ENCODE results near the gene ZBTB46. TPM values are rescaled to one million over a fixed set of nuclear protein-coding genes. Genes with fewer than 3 reads are reported as not detected.

The ZBTB46 gene
- total RNA-seq, 2 donors from 2014 or later: 0.21 to 0.72 TPM

GRCh38 chr20:63791497-63792156 is 39.4 kb downstream of the ZBTB46 start:
- Mint-ChIP-seq H3K27me3 (peaks cover 15% of the 10 kb centered on the region), H3K4me3 (no peak overlapping the region), H3K36me3 (ENCODE audit: low read depth) (no peaks in the 10 kb centered on the region), H3K27ac (no peak overlapping the region), H3K4me1 (no peaks in the 10 kb centered on the region)
- ATAC-seq: no peak
- DNase-seq: no peak
- no peaks in the 10 kb centered on the region for H3K9me3 ChIP-seq (ENCODE audit: control insufficient read depth, low read length, poor library complexity, severe bottlenecking)

GRCh38 chr20:63790572-63791168 is 40.4 kb downstream of the ZBTB46 start:
- DNase-seq: no peak

DNA sequence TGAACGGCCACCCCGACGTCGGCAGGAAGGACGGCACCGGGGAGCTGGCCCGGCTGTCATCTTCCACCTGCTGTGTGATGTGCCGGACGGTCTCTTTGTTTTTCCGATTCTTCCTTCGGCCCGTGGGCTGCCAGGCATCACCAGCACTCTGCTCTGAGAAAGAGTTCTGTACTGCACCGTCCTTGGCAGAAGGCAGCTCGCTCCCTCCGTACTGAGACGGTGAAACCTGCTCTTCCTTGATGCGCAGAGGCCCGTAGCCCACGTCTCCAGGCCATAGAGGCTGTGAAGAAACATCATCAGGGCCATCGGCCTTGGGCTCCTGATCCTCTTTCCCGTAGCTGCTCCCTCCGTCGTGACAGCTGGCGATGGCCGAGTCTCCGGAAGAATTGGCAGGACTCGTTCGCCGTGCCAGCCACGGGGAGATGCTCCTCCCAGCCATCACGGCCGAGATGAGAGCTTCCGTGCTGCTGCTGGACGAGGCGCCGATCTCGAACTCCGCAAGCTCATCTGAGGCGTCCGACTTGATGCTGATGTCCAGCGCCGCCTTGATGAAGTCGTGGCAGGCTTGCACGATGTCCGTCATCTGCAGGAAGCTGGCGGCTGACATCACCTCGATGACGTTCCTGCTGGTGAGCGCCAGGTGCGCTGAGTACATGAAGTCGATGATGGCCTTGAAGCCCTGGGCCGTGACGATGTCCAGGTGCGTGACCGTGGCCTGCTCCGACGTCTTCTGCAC is 41.1 kb downstream of the ZBTB46 start:
- peaks cover 11% of the 10 kb centered on the region for H3K27me3 Mint-ChIP-seq
- H3K9me3 ChIP-seq (ENCODE audit: control insufficient read depth, low read length, poor library complexity, severe bottlenecking): no peaks in the 10 kb centered on the region
- DNase-seq (no peak), ATAC-seq (no peak)
- H3K36me3 Mint-ChIP-seq (ENCODE audit: low read depth): no peaks in the 10 kb centered on the region
- H3K4me1 Mint-ChIP-seq: no peaks in the 10 kb centered on the region
- no peak overlapping the region for H3K4me3 Mint-ChIP-seq
- no peak overlapping the region for H3K27ac Mint-ChIP-seq

More at GRCh38 chr20:63790572-63791168, 40.4 kb downstream of the ZBTB46 start:
- Mint-ChIP-seq H3K27ac (no peak overlapping the region), H3K36me3 (ENCODE audit: low read depth) (no peaks in the 10 kb centered on the region), H3K27me3 (peaks cover 15% of the 10 kb centered on the region), H3K4me3 (no peak overlapping the region), H3K4me1 (no peaks in the 10 kb centered on the region)
- no peak for ATAC-seq
- H3K9me3 ChIP-seq (ENCODE audit: control insufficient read depth, low read length, poor library complexity, severe bottlenecking): no peaks in the 10 kb centered on the region

DNA sequence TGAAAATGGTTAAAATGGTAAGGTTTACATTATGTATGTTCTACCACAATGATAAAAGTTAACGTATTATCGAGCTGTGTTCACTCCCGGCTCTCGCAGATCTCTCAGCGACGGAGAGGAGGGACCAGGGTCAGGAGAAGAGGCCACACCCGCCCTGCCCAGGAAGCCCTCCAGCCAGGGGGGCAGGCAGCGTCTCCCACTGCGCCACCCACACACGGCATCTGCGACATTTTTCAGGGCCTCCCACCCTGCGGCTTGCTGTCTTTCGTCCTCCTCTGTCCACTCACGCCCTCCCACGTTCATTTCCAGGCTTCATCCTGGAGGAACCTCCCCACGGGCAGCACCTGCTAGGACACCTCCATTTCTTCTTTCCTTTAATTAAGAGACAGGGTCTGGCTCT is 43.3 kb downstream of the ZBTB46 start:
- no peak for ATAC-seq
- no peak overlapping the region for H3K27ac Mint-ChIP-seq

DNA sequence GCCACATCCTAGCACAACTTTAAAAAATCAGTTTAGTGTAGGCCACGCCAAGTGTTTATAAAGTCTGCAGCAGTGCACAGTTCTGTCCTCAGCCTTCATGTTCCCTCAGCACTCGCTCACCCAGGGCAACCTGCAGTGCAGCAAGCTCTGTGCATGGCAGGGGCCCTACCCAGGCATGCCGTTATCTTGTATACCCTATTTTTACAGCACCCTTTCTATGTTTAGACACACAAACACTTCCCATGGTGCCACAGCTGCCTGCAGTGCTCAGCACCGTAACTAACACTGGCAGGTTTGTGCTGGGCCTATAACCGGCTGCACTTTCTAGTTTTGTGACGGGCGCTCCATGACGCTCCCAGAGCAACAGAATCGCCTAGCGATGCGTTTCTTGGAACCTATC is 43.8 kb downstream of the ZBTB46 start:
- H3K27ac Mint-ChIP-seq: no peak overlapping the region
- no peak overlapping the region for H3K4me3 Mint-ChIP-seq
- no peak for DNase-seq
- peaks cover 10% of the 10 kb centered on the region for H3K27me3 Mint-ChIP-seq
- ATAC-seq: no peak
- H3K4me1 Mint-ChIP-seq: peaks cover 4% of the 10 kb centered on the region
- H3K36me3 Mint-ChIP-seq (ENCODE audit: low read depth): no peaks in the 10 kb centered on the region
- H3K9me3 ChIP-seq (ENCODE audit: control insufficient read depth, low read length, poor library complexity, severe bottlenecking): no peaks in the 10 kb centered on the region

More for the DNA sequence above, 43.3 kb downstream of the ZBTB46 start:
- Mint-ChIP-seq H3K4me3 (no peak overlapping the region), H3K36me3 (ENCODE audit: low read depth) (no peaks in the 10 kb centered on the region), H3K27me3 (peaks cover 10% of the 10 kb centered on the region), H3K4me1 (no peaks in the 10 kb centered on the region)
- no peak for DNase-seq
- H3K9me3 ChIP-seq (ENCODE audit: control insufficient read depth, low read length, poor library complexity, severe bottlenecking): no peaks in the 10 kb centered on the region

DNA sequence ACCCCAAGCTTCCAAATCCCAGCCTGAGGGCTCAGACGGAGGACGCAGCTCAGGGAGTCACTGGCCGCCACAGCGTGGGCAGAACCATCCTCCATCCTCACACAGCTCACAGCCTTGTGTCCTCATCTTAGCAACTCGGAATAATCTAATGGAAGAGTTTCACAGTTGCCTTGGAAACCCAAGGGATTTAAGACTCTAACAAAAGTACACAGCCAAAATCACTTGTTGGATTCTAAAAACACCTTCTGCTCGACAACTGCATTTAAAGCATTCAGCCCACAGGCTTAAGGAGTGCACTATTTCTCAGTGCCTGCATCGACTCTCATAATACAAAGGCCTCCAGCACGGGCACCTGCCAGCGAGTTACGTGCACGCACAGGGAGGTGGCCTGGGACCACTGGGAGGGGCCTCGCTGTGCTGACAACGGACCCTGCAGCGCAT is 45.4 kb downstream of the ZBTB46 start:
- Mint-ChIP-seq H3K27me3 (peaks cover 10% of the 10 kb centered on the region), H3K27ac (no peak overlapping the region), H3K4me1 (peaks cover 12% of the 10 kb centered on the region), H3K4me3 (no peak overlapping the region), H3K36me3 (ENCODE audit: low read depth) (no peaks in the 10 kb centered on the region)
- ATAC-seq (no peak), DNase-seq (no peak)
- no peaks in the 10 kb centered on the region for H3K9me3 ChIP-seq (ENCODE audit: control insufficient read depth, low read length, poor library complexity, severe bottlenecking)

DNA sequence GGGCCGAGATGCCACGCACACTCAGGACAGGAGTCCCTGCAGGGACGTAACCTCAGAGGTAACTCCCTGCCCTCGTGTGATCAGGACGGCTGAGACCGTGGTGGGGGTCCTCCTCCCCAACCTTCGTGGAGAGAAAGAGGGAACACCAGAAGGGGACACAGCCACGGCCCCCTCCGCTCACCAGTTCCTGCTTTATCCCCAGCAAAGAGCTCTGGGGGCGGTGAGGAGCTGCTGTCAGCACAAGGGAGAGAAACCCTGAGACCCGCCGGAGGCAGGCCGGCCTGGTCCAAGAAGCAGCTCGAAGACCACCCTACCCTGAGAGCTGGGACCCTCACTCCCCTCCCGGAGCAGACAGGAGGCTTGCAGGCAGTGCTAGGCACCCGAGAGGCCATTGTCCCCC is 47.1 kb downstream of the ZBTB46 start:
- DNase-seq (no peak), ATAC-seq (no peak)
- no peaks in the 10 kb centered on the region for H3K36me3 Mint-ChIP-seq (ENCODE audit: low read depth)
- H3K9me3 ChIP-seq (ENCODE audit: control insufficient read depth, low read length, poor library complexity, severe bottlenecking): no peaks in the 10 kb centered on the region
- H3K27ac Mint-ChIP-seq: no peak overlapping the region
- peaks cover 4% of the 10 kb centered on the region for H3K27me3 Mint-ChIP-seq
- no peak overlapping the region for H3K4me3 Mint-ChIP-seq
- peaks cover 12% of the 10 kb centered on the region for H3K4me1 Mint-ChIP-seq

DNA sequence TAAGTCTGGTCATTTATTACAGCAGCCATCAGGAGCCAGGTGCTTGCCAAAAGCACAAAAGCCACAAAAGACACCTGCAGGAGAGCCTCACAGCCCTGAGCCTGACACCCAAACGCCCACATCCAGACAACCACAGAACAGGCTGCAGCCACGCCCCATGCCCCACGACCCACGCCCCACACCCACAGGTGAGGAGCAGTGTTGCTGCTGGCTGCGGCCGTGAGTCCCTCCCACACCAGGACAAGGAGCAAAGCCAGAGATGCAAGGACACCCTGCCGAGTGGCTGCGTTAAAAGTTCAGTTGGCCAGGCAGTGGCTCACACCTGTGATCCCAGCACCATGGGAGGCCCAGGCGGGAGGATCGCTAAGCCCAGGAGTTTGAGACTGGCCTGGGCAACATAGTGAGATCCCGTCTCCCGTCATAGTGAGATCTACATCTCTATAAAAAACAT is 48.5 kb downstream of the ZBTB46 start:
- peak; percentile 32 for ATAC-seq
- H3K36me3 Mint-ChIP-seq (ENCODE audit: low read depth): no peaks in the 10 kb centered on the region
- no peaks in the 10 kb centered on the region for H3K9me3 ChIP-seq (ENCODE audit: control insufficient read depth, low read length, poor library complexity, severe bottlenecking)
- peak overlapping the region; percentile 47 for H3K4me3 Mint-ChIP-seq
- H3K4me1 Mint-ChIP-seq: peaks cover 12% of the 10 kb centered on the region
- peak overlapping the region; percentile 81 for H3K27ac Mint-ChIP-seq
- DNase-seq: peak in 1 of 3 donors; percentile 15
- no peaks in the 10 kb centered on the region for H3K27me3 Mint-ChIP-seq

GRCh38 chr20:63782051-63782471 is 49.0 kb downstream of the ZBTB46 start:
- H3K9me3 ChIP-seq (ENCODE audit: control insufficient read depth, low read length, poor library complexity, severe bottlenecking): no peaks in the 10 kb centered on the region
- DNase-seq: peak; percentile 54 to 68 (median 59)
- H3K36me3 Mint-ChIP-seq (ENCODE audit: low read depth): no peaks in the 10 kb centered on the region
- H3K27me3 Mint-ChIP-seq: no peaks in the 10 kb centered on the region
- H3K4me3 Mint-ChIP-seq: peak overlapping the region; percentile 79
- peak; percentile 94 for ATAC-seq
- peak overlapping the region; percentile 81 for H3K27ac Mint-ChIP-seq
- peaks cover 12% of the 10 kb centered on the region for H3K4me1 Mint-ChIP-seq

GRCh38 chr20:63781181-63781580 is 49.9 kb downstream of the ZBTB46 start:
- H3K4me3 Mint-ChIP-seq: no peak overlapping the region
- no peak overlapping the region for H3K27ac Mint-ChIP-seq
- H3K9me3 ChIP-seq (ENCODE audit: control insufficient read depth, low read length, poor library complexity, severe bottlenecking): no peaks in the 10 kb centered on the region
- DNase-seq (no peak), ATAC-seq (no peak)
- peaks cover 12% of the 10 kb centered on the region for H3K4me1 Mint-ChIP-seq
- no peaks in the 10 kb centered on the region for H3K27me3 Mint-ChIP-seq
- H3K36me3 Mint-ChIP-seq (ENCODE audit: low read depth): no peaks in the 10 kb centered on the region

- H3K36me3 Mint-ChIP-seq (ENCODE audit: low read depth): no peaks in the 10 kb centered on the region
- H3K9me3 ChIP-seq (ENCODE audit: control insufficient read depth, low read length, poor library complexity, severe bottlenecking): no peaks in the 10 kb centered on the region
These were observed 52.2 kb downstream of the ZBTB46 start for GRCh38 chr20:63778857-63779256.

DNA sequence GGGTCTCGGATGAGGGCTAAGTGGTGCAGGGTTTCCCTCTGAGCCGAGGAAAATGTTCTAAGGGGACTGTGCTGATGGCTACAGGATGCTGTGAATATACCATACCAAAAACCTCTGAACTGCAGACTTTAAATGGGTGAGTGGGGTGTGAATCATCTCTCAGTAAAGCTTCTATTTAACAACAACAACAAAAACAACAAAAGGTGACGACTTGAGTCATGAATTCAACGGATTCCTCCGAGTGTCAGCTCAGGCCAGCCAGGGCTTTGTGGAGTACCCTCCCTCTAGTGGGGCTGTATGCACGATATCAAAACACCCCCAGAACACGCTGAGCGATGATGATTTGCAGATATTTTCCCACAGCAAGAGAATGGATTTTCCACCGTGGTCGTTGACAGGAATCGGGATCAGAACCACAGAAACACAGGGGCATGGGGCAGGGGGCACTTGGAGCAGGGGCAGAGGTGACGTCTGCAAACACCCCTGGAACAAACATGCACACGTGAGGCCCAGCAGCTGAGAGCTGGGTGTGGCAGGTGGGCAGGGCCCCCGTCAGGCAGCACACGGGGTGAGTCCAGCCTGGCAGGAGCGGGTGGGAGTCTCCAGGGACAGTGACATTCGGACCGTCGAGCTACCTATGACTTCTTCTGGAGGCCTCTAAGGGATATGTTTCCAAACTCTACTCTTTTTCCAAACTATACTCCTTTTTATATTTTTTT is 52.9 kb downstream of the ZBTB46 start:
- DNase-seq (no peak), ATAC-seq (no peak)
- Mint-ChIP-seq H3K27ac (no peak overlapping the region), H3K4me1 (peaks cover 15% of the 10 kb centered on the region), H3K27me3 (no peaks in the 10 kb centered on the region), H3K36me3 (ENCODE audit: low read depth) (no peaks in the 10 kb centered on the region), H3K4me3 (no peak overlapping the region)
- no peaks in the 10 kb centered on the region for H3K9me3 ChIP-seq (ENCODE audit: control insufficient read depth, low read length, poor library complexity, severe bottlenecking)

More at GRCh38 chr20:63778857-63779256, 52.2 kb downstream of the ZBTB46 start:
- no peak for DNase-seq
- H3K4me1 Mint-ChIP-seq: peaks cover 15% of the 10 kb centered on the region
- ATAC-seq: no peak
- no peak overlapping the region for H3K27ac Mint-ChIP-seq
- no peak overlapping the region for H3K4me3 Mint-ChIP-seq
- H3K27me3 Mint-ChIP-seq: no peaks in the 10 kb centered on the region

GRCh38 chr20:63777614-63778013 is 53.5 kb downstream of the ZBTB46 start:
- no peak for ATAC-seq
- H3K27ac Mint-ChIP-seq: no peak overlapping the region

More at GRCh38 chr20:63777614-63778013, 53.5 kb downstream of the ZBTB46 start:
- Mint-ChIP-seq H3K27me3 (no peaks in the 10 kb centered on the region), H3K36me3 (ENCODE audit: low read depth) (no peaks in the 10 kb centered on the region), H3K4me3 (no peak overlapping the region), H3K4me1 (peaks cover 14% of the 10 kb centered on the region)
- no peak for DNase-seq
- no peaks in the 10 kb centered on the region for H3K9me3 ChIP-seq (ENCODE audit: control insufficient read depth, low read length, poor library complexity, severe bottlenecking)

Data from T-helper 17 cell (primary cell).